Measurements from ENCODE around the gene NFYC.

GRCh38 chr1:40757084-40757483 is 65.6 kb downstream of the NFYC start:
- TF ChIP-seq GATA3 (IDR thresholded peaks at IDR 0.05; ENCODE audit: low read depth, low read length) (no peak), GATA2 (IDR thresholded peaks at IDR 0.05; ENCODE audit: low read depth, low read length) (no peak)

All from SH-SY5Y (cell line).